Mesodermal cell (in vitro differentiated cells): ENCODE results near the gene TSHZ1.
"Not testable (repeated sequence)": the region's sequence is repeated elsewhere in the genome, so short reads cannot be mapped to it uniquely, and the experiment has no call there.

Experiments used
- H3K27ac ChIP-seq: 2 replicates; pipeline ENCODE4 v1.7.0; 2013; ENCODE audit warnings: mild to moderate bottlenecking, low read depth, low read length, moderate library complexity; ENCODE audit not compliant: severe bottlenecking
- H3K36me3 ChIP-seq: 2 replicates; pipeline ENCODE4 v1.7.1; 2013; ENCODE audit warnings: mild to moderate bottlenecking, low read length, moderate library complexity; ENCODE audit not compliant: control insufficient read depth, insufficient read depth
- H3K4me1 ChIP-seq: one replicate; pipeline ENCODE4 v1.7.1; 2013; ENCODE audit warnings: mild to moderate bottlenecking, low read length; ENCODE audit not compliant: insufficient read depth, control insufficient read depth, poor library complexity, severe bottlenecking
- H3K4me3 ChIP-seq: 2 replicates; pipeline ENCODE4 v1.7.0; 2013; ENCODE audit warnings: low read length, control low read depth, mild to moderate bottlenecking; ENCODE audit not compliant: insufficient read depth, poor library complexity, severe bottlenecking; ENCODE audit errors: extremely low read depth
- H3K9me3 ChIP-seq: 2 replicates; pipeline ENCODE4 v1.7.1; 2013; ENCODE audit warnings: mild to moderate bottlenecking, low read length, moderate library complexity; ENCODE audit not compliant: control insufficient read depth
- WGBS, 2 experiments: methylation state at CpG; one replicate each; pipeline ENCODE4 v1.1.5; 2013; ENCODE audit warnings: missing lambda C conversion rate in 2 of 2; ENCODE audit not compliant: insufficient coverage in 2 of 2; 5-methylcytosine and 5-hydroxymethylcytosine counted together

Gene TSHZ1

DNA sequence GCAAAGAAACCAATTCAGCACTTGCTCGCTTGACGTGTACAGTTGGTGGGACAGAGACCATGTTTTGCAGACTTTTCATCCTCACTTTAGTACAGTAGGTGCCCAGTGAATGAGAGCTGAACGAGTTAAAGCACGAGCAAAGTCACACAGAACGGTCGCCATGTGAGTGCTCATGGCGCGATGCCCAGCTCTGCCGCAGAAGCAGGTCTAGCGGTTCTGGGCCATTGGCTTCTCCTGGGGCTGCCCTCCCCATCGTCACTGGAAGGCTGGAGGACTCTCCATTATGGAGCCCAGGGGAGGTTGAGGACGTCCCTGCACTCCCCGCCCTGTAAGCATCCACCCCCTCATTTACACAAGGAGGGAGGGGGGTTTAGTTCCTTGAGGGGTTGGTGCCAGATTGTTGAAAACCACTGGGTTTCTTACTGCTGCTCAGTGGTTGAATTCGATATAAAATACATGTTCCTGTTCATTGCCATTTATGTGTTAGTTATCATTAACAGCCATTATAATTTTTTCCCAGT lies 26.6 kb upstream of the TSHZ1 start:
- Histone ChIP-seq H3K4me1 (no peaks in the 10 kb centered on the region), H3K4me3 (no peak overlapping the region), H3K27ac (no peak overlapping the region), H3K9me3 (no peaks in the 10 kb centered on the region), H3K36me3 (no peaks in the 10 kb centered on the region)
- WGBS, 2 experiments, result 87 to 90% methylated on average over 10 to 11 of the region's 14 CpGs

DNA sequence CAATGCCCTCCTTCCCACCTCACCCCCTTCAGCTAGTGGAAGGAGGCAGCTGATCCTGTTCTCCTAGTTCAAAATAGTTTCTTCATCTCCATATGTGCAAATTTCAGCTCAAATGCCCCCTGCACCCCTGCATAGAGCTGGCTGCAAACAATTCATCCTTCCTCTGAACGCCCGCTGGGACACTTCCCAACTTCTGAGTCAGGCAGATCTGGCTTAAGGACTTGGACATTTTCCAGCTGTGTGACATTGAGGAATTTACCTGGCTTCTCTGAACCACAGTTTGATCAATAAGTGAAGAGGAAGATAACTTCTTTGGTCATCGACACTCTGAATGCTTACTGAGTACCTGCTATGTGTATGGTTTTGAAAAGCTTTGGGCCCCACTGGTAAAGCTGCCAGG lies 25.1 kb upstream of the TSHZ1 start:
- H3K4me1 ChIP-seq, result no peaks in the 10 kb centered on the region
- H3K36me3 ChIP-seq, result no peaks in the 10 kb centered on the region
- H3K27ac ChIP-seq, result no peak overlapping the region
- H3K4me3 ChIP-seq, result no peak overlapping the region
- no peaks in the 10 kb centered on the region for H3K9me3 ChIP-seq
- 88 to 100% methylated on average over 2 to 3 of the region's 3 CpGs for WGBS, 2 experiments

DNA sequence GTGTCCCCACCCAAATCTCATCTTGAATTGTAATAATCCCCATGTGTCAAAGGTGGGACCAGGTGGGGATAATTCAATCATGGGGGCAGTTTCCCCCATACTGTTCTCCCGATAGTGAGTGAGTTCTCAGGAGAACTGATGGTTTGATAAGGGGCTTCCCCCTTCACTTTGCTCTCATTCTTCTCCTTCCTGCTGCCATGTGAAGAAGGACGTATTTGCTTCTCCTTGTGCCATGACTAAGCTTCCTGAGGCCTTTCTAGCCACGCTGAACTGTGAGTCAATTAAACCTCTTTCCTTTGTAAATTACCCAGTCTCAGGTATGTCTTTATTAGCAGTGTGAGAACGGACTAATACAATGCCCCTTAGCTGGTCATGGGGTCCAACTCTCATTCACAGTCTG lies 22.9 kb upstream of the TSHZ1 start:
- not testable (repeated sequence) for H3K36me3 ChIP-seq, H3K4me3 ChIP-seq, H3K4me1 ChIP-seq, H3K9me3 ChIP-seq, H3K27ac ChIP-seq
- 93 to 95% methylated on average over 3 to 4 of the region's 4 CpGs for WGBS, 2 experiments

DNA sequence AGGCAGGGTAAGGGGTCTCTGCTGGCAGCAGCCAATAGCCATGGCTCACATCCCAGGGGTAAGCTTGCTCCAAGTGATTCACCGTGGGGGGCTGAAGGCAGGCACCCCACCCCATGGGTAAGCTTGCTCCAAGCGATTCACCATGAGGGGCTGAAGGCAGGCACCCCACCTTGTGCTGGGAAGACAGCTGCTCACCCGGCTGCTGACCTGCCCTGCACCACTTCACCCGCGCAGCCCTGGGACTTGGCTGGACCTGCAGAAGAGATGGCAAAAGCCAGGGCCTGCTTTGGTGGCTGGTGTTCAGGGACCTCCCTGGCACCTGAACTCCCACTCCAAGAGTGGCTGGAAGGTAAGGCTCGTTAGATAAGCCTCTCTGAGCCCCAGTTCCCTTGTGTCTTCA lies 20.9 kb upstream of the TSHZ1 start:
- H3K27ac ChIP-seq, result no peak overlapping the region
- H3K36me3 ChIP-seq, result no peaks in the 10 kb centered on the region
- no peak overlapping the region for H3K4me3 ChIP-seq
- 93 to 95% methylated on average over 3 to 5 of the region's 6 CpGs for WGBS, 2 experiments
- no peaks in the 10 kb centered on the region for H3K9me3 ChIP-seq
- no peaks in the 10 kb centered on the region for H3K4me1 ChIP-seq

DNA sequence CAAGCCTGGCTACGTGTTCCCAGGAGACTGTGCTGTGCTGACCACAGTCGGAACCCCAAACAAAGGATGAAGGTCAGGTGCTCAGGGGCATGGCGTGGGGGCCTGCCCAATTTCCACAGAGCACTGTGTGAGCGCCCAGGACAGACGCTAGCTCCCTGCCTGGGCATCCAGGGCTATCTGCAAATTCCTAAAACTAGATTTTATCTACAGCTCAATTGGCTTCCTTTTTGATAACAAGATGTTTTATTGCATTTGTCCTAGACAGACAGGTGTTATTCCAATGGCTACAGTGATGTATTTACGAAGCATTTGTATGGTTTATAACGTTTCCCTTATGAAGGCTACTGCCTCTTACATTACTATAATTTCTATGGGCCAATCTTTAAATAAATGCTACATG lies 17.7 kb upstream of the TSHZ1 start:
- Histone ChIP-seq H3K27ac (no peak overlapping the region), H3K4me3 (no peak overlapping the region), H3K4me1 (no peaks in the 10 kb centered on the region), H3K9me3 (no peaks in the 10 kb centered on the region), H3K36me3 (no peaks in the 10 kb centered on the region)
- 78 to 81% methylated on average over 5 of the region's 7 CpGs for WGBS, 2 experiments

DNA sequence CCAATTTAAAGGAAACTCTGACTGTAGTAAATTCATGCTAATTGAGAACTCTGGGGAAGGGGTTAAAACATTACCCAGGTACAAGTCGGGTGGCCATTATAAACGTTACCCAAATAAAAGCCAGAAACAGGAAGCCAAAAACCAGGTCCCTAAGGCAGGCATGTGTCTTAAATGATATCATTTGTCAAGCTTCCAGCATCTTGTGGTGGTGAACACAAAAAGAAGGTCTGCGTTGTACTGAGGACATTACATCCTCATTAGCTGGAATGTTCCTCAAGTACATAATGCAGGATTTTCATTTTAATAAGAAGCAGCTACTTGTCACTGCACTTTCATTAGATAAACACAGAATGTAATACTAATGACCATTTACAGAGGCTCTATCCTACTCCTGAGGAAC lies 12.6 kb upstream of the TSHZ1 start:
- H3K27ac ChIP-seq, result no peak overlapping the region
- peaks cover 13% of the 10 kb centered on the region for H3K36me3 ChIP-seq
- H3K4me3 ChIP-seq, result no peak overlapping the region
- H3K9me3 ChIP-seq, result no peaks in the 10 kb centered on the region
- H3K4me1 ChIP-seq, result no peaks in the 10 kb centered on the region
- 76% methylated on average over 2 of the region's 3 CpGs; no CpG with 5 or more reads in 1 of the 2 experiments for WGBS, 2 experiments

DNA sequence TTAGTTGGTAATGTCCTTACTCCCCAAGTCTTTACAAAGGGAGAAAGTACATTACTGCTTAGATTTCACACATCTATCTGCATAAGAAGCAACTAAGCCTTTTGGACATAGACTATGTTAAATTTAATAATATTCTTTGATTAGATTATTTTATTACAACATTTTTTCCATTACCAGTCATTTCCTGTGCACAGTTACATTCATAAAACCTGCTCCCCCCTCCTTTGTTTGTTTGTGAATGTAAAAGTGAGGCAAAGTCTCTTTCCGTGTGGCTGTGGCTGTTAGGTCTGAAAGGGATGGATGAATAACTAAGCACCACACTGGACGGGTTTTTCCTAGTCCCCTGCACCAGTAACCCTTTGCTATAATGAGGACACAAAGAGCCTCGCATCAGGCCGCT lies 11.3 kb upstream of the TSHZ1 start:
- Histone ChIP-seq H3K9me3 (no peaks in the 10 kb centered on the region), H3K27ac (no peak overlapping the region), H3K36me3 (peaks cover 13% of the 10 kb centered on the region), H3K4me3 (no peak overlapping the region), H3K4me1 (peaks cover 5% of the 10 kb centered on the region)
- WGBS, 2 experiments, result 94 to 95% methylated on average over 3 of the region's 4 CpGs

DNA sequence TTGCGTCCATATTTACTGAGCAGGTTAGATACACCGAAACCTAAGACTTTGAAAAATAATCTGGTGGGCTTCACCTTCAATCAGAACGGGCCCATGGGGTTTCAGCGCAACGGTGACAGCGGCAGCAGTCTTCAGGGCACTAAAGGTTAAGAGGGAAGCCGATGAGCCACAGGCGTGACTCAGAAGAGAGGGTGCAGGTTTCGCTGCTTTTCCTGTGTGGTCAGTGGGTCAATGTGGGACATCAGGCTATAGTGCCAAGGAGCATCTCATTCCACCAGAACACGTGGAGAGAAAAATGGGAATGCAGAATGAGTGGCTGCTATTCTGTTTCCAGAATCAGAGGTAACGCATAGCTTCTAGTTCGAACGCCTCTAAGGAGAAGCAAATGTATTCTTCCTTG lies 10.5 kb upstream of the TSHZ1 start:
- Histone ChIP-seq H3K36me3 (peaks cover 13% of the 10 kb centered on the region), H3K4me1 (peaks cover 7% of the 10 kb centered on the region), H3K27ac (no peak overlapping the region), H3K4me3 (no peak overlapping the region), H3K9me3 (no peaks in the 10 kb centered on the region)
- 93 to 97% methylated on average over 12 of the region's 13 CpGs for WGBS, 2 experiments

DNA sequence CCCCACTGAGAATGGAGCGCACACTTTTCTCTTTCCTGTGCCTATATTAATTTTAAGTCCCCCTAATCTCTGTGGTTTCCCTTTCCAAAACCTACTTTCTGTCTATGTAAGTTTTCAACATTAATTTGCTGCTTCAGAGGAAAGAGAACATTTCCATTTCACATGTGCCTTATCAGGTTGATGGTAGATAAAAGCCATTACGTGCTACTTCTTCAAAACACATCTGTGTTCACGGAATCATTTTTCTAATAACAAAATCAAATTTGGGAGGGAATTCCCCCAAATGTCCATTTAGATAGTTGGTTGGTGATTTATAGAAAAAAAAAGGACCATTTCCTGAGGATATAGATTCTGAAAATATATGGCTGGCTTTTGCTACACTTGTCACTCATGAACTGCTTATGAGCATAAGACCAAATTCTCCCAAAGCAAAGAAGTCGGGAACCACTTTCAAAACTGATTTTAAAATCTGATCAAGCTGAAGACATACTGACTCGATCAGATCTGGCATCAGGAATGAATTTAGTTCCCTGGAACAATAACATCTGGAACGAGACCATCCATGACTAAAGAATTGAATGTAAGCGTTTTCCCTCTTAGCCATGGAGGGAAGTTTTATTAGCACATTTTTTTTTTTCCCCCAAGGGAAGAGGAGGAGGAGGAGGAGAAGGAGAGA lies 9.9 kb upstream of the TSHZ1 start:
- Histone ChIP-seq H3K36me3 (peaks cover 13% of the 10 kb centered on the region), H3K27ac (no peak overlapping the region), H3K9me3 (no peaks in the 10 kb centered on the region), H3K4me3 (no peak overlapping the region), H3K4me1 (peaks cover 7% of the 10 kb centered on the region)
- 92 to 93% methylated on average over 2 of the region's 7 CpGs for WGBS, 2 experiments

DNA sequence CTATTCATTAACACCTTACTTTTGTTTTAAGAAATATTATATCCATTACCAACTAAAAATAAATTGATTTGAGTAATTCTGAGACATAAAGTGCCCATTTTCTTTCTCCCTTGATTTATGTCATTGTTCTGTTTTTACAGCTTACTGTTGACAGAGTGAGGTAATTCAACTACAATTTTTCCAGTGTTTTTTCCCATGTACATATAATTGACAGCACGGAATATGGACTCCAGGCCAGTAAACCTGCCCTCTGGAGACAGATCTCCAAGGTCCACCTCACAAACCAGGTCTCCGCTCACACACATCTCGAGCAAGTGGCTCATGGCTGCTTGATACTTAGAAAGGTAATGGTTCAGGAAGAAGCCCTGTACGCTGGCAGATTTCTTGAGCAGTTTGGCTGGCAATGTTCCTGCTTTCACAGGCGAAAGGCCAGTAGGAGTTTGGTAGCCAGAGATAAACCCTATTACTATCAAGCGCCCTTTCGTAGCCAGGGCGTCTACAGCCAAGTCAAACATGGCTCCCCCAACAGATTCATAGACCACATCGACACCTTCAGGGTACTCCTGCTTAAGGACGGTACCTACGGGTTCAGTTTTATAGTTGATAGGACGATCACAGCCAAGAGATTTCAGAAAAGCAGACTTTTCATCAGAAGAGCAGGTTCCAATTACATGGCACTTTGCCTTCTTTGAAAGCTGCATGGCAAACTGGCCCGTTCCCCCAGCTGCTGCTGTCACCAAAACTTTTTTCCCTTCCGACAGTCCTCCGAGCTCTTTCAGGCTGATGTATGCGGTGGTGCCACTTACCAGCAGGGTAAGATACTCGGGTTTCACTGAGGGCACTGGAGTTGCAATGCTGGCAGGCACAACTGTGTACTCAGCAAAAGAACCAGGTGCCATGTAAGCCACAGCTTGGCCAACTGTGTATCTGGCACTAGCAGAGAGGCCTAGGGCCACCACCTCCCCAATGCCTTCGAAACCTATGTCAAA lies 9.0 kb upstream of the TSHZ1 start:
- WGBS, 2 experiments, result 91 to 98% methylated on average over 16 to 17 of the region's 18 CpGs
- Histone ChIP-seq H3K4me1 (peaks cover 7% of the 10 kb centered on the region), H3K4me3 (no peak overlapping the region), H3K36me3 (peaks cover 13% of the 10 kb centered on the region), H3K9me3 (no peaks in the 10 kb centered on the region), H3K27ac (no peak overlapping the region)
